A673 (cell line): ENCODE measurements around the gene TSHZ1. TPM values are rescaled to one million over a fixed set of nuclear protein-coding genes. Genes with fewer than 3 reads are reported as not detected.

Source experiments
- BruUV-seq: library from RNA; stranded (reverse); fragments of 400-500 nt; replicated peaks from 2 replicates; lab custom pipeline; 2021; lab: Mats Ljungman, UMichigan
- CTCF ChIA-PET: fragments of 300-600 bp; sonication (Branson Sonifier 250); formaldehyde crosslinking; loops from one replicate; lab custom pipeline; 2022; ENCODE audit warnings: antibody characterized with exemption; lab: Charles Lee
- POLR2A ChIA-PET: fragments of 300-600 bp; sonication (Branson Sonifier 250); formaldehyde crosslinking; loops from one replicate; lab custom pipeline; 2022; ENCODE audit warnings: antibody characterized with exemption; ENCODE audit not compliant: low non-redundant PET; lab: Charles Lee
- DNase-seq: peaks from one replicate; pipeline ENCODE4 v3.0.0-alpha.2; 2015; ENCODE audit warnings: low spot score
- H3K27ac ChIP-seq: fragments of 200-600 bp; sonication (generic); 2 replicates; pipeline ENCODE4 v1.5.1; 2016; ENCODE audit warnings: mixed run types, low read depth, mild to moderate bottlenecking, mixed read lengths, antibody characterized with exemption, low read length; ENCODE audit not compliant: poor library complexity, severe bottlenecking
- H3K27me3 ChIP-seq: fragments of 200-600 bp; sonication (generic); replicated peaks from 2 replicates; pipeline ENCODE4 v1.6.1; 2017; ENCODE audit warnings: mixed run types, low read depth, mild to moderate bottlenecking, mixed read lengths, antibody characterized with exemption, low read length; ENCODE audit not compliant: insufficient read depth, poor library complexity
- H3K36me3 ChIP-seq: fragments of 200-600 bp; sonication (generic); 2 replicates; pipeline ENCODE4 v1.6.1; 2016; ENCODE audit warnings: mixed run types, mild to moderate bottlenecking, mixed read lengths, antibody characterized with exemption, low read length; ENCODE audit not compliant: insufficient read depth, poor library complexity, severe bottlenecking
- H3K4me1 ChIP-seq: fragments of 200-600 bp; sonication (generic); 2 replicates; pipeline ENCODE4 v1.6.1; 2017; ENCODE audit warnings: mixed run types, mild to moderate bottlenecking, mixed read lengths, antibody characterized with exemption, low read length; ENCODE audit not compliant: insufficient read depth, poor library complexity, severe bottlenecking
- H3K4me3 ChIP-seq: fragments of 200-600 bp; sonication (generic); 2 replicates; pipeline ENCODE4 v1.5.1; 2016; ENCODE audit warnings: low read depth, mixed run types, mild to moderate bottlenecking, mixed read lengths, low read length; ENCODE audit not compliant: poor library complexity, severe bottlenecking
- H3K9me3 ChIP-seq: fragments of 200-600 bp; sonication (generic); 2 replicates; pipeline ENCODE4 v1.6.1; 2016; ENCODE audit warnings: mixed run types, low read depth, mild to moderate bottlenecking, mixed read lengths, antibody characterized with exemption, low read length; ENCODE audit not compliant: poor library complexity, severe bottlenecking
- EZH2 ChIP-seq: fragments of 200-600 bp; sonication (generic); IDR thresholded peaks from 2 replicates; pipeline ENCODE4 v1.6.1; 2017; ENCODE audit warnings: borderline replicate concordance, low read depth, mild to moderate bottlenecking, mixed read lengths, antibody characterized with exemption, low read length; ENCODE audit not compliant: poor library complexity, severe bottlenecking
- intact Hi-C: fragments of 100-400 bp; cut with micrococcal nuclease; formaldehyde crosslinking; loops from one replicate; pipeline ENCODE4 v1.10.0; 2022; ENCODE audit not compliant: unreplicated experiment
- total RNA-seq: library from RNA; stranded (reverse); gene quantifications from 2 replicates; pipeline ENCODE4 v1.2.3, GENCODE V29; 2021
- TF ChIP-seq, protein P1 (sequence below): fragments of 300-800, 200-600 bp; sonication (generic); conservative IDR thresholded peaks from 2 replicates; pipeline ENCODE4 v1.5.1; 2017; ENCODE audit warnings: low read depth, mild to moderate bottlenecking, antibody characterized with exemption, low read length, moderate library complexity, mixed read lengths

The TSHZ1 gene
- total RNA-seq, 1 experiment from 2014 or later: 1.8 TPM

DNA sequence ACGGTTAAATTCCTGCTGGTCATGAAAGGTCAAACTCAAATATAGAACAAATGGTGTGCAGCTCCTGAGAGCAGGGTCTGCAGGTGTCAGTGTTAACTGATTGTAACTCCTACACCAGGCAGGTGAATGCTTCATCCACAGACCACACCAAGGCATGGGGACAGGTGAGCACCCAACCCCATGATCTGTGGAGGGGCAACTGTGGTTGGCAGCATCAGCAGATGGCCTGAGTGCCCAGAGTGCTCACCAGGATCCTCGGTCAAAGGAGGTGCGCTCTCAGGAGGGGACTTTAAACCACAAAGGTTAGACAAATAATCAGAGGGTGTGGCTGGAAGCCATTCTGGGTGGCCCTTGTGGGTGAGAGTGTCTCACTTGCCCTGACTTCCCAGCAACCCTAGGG is 46.1 kb upstream of the TSHZ1 start:
- Histone ChIP-seq H3K4me1 (no peaks in the 10 kb centered on the region), H3K27ac (no peak overlapping the region), H3K36me3 (no peaks in the 10 kb centered on the region), H3K27me3 (no peaks in the 10 kb centered on the region), H3K9me3 (no peaks in the 10 kb centered on the region), H3K4me3 (no peak overlapping the region)
- ChIA-PET POLR2A (no interaction called here), CTCF (no interaction called here)
- TF ChIP-seq, protein P1, sequence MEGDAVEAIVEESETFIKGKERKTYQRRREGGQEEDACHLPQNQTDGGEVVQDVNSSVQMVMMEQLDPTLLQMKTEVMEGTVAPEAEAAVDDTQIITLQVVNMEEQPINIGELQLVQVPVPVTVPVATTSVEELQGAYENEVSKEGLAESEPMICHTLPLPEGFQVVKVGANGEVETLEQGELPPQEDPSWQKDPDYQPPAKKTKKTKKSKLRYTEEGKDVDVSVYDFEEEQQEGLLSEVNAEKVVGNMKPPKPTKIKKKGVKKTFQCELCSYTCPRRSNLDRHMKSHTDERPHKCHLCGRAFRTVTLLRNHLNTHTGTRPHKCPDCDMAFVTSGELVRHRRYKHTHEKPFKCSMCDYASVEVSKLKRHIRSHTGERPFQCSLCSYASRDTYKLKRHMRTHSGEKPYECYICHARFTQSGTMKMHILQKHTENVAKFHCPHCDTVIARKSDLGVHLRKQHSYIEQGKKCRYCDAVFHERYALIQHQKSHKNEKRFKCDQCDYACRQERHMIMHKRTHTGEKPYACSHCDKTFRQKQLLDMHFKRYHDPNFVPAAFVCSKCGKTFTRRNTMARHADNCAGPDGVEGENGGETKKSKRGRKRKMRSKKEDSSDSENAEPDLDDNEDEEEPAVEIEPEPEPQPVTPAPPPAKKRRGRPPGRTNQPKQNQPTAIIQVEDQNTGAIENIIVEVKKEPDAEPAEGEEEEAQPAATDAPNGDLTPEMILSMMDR: no peak
- TF ChIP-seq EZH2: no peak
- no peak for DNase-seq
- intact Hi-C loops: no loop called here
- no TSS peak for BruUV-seq

DNA sequence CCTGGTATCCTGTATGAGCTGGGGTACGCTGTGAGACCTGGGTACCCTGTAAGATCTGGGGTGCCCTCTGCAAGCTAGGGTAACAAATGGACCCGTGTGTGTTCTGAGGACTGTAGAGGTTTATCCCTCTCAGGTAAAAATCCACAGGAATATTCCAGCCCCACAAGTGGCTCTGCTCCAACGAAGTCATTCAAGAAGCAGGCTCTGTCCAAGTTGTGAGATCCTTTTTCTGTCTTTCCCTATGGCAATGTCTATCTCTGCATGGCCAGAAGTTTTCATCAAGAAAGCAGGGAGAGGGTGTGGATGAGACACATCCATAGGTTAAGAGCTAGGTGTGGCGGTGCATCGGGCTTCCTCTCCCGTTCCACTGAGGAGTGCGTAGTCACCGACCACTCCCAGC is 44.7 kb upstream of the TSHZ1 start:
- BruUV-seq: no TSS peak
- no peak for DNase-seq
- no peak overlapping the region for H3K4me3 ChIP-seq
- CTCF ChIA-PET: no interaction called here
- POLR2A ChIA-PET: no interaction called here
- H3K36me3 ChIP-seq: no peaks in the 10 kb centered on the region
- no peaks in the 10 kb centered on the region for H3K27me3 ChIP-seq
- no peak overlapping the region for H3K27ac ChIP-seq
- TF ChIP-seq, protein P1: no peak
- intact Hi-C loops: no loop called here
- H3K4me1 ChIP-seq: no peaks in the 10 kb centered on the region
- H3K9me3 ChIP-seq: no peaks in the 10 kb centered on the region

DNA sequence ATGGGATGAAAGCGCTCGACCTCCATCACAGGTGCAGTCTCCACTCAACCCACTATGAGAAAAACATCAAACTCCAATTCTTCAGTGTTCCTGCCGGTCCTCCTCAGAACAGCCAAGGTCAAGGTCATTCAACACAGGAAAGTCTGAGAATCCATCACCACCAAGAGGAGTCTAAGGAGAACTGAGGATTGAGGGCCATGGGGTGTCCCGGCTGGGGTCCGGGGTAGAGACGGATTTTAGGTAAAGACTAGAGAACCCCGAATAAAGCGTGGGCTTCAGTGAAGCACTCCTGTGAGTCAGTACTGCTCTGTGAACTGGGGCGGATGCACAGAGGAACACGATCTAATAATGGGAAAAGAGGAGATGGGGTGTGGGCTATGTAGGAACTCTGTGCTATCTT is 43.5 kb upstream of the TSHZ1 start:
- TF ChIP-seq, protein P1: no peak
- no peak for TF ChIP-seq EZH2
- no TSS peak for BruUV-seq
- POLR2A ChIA-PET: no interaction called here
- CTCF ChIA-PET: no interaction called here
- no peaks in the 10 kb centered on the region for H3K4me1 ChIP-seq
- DNase-seq: no peak
- H3K27me3 ChIP-seq: no peaks in the 10 kb centered on the region
- H3K36me3 ChIP-seq: no peaks in the 10 kb centered on the region
- no peaks in the 10 kb centered on the region for H3K9me3 ChIP-seq
- no peak overlapping the region for H3K4me3 ChIP-seq
- intact Hi-C loops: no loop called here
- no peak overlapping the region for H3K27ac ChIP-seq
